NCI-H1105 treated with DMSO at 0.1 percent for 48 hours (cell line): ENCODE results near the gene SCUBE1.

Source experiments
- DNase-seq: peaks from one replicate; lab custom pipeline; 2025; lab: John Stamatoyannopoulos, UW

SCUBE1 gene

DNA sequence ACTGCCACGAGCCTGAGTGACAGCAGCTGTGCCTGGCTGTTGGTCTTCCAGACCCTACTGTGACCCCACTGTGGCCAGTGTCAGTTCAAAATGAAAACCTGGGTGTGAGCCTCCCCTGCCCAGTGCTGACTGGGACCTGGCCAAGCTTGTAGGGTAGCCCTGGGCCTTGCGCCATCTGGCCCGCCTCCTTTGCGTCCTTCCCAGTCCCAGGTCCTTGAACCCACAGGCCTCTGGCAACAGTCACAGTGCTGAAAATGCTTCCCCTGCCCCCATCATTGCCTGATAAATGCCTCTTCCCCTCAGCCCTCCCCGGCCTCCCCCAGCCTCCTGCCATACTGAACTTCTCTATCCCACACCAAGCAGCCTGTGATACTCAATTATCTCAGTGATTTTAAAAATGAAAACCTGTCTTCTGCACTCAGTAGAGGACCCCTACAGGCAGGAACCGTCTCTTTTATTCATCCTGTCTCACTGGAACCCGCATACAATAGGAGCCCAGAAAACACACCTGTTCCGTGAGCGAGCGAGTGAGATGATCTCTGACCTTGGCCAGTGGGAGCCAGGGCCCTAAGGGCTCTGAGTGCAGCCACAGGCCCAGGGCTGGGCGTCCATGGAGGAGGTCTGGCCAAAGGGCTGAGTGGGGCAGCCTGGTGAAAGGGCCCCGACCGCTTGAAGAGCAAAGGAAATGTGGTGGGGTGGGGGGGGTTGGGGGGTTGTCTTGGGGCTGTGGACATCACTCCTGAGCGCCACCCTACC is 106.6 kb downstream of the SCUBE1 start:
- no peak for DNase-seq

DNA sequence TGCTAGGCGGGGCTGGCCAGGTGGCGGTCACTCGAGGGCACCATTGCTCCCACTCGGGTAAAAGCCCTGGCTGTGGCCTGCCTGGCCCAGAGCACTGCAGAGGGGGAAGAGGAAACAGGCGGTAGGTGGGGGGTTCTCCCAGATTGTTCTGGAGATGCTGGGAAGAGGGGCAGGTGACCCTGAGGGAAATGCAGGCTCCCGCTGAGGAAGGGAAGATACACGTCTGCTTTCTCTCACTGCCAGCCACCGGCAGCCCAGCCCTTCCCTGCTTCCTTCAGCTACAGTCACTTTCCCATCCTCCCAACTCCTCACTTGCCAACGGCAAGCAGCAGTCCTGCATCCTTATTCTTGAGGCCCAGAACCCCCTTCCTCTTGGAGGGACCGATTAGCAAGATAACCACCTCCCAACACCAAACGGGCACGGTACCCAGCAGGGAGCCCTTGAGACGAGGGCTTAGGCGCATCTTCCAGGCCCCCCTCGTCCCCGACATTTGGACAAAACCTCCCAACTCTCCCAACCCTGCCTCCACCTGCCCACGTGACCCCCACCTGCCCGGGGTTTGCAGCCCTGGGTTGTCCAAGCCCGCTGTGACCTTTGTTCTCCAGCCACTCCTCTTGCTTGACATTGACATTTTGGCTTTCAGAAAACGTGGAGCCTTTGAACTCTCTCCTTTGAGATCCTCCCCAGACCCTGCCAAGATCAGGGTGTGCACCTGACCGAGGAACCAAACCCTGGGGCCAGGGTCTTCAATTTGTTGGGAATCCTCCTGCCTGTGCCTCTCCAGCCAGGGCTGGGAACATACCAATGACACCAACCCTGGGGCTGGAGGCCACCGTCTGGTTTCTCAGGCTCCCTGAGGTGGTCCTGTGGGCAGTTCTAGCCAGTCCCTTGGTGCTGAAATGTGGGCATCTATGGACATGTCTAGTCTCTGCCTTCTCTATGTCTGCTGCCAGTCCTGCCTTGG is 107.4 kb downstream of the SCUBE1 start:
- DNase-seq = no peak

DNA sequence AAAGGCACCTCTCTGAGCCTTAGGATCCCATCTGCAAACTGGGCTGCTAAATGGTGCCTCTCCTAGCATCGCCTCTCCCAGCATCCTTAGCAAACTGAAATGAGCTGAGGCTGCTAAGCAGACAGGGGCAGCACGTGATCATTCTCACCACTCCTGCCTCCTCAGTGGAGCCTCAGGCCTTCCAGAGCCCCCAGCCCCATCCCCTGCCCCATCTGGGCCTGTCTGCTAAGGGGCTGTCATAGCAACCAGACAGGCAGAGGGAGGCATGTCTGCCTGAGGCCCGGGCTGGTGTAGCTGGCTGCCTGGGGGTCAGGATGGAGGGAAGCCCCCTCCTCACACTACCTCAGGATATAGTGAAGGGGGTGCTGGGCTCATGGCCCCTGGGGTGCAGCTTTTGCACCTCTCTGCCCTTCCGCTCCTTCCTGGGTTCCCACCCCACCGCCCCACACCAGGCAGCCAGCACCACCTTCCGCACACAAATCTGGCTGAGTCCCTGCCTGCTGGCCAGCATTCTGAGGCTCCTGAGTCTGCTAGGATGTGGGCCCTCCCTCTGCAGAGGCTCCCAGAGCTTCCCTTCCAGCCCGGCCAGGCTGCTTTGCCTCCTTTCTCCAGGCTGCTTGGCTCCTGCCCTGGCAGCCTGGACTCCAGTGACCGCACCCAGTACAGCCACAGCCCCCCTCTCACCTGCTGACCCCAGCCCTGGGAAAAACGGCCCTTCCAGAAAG is 108.7 kb downstream of the SCUBE1 start:
- DNase-seq = no peak

DNA sequence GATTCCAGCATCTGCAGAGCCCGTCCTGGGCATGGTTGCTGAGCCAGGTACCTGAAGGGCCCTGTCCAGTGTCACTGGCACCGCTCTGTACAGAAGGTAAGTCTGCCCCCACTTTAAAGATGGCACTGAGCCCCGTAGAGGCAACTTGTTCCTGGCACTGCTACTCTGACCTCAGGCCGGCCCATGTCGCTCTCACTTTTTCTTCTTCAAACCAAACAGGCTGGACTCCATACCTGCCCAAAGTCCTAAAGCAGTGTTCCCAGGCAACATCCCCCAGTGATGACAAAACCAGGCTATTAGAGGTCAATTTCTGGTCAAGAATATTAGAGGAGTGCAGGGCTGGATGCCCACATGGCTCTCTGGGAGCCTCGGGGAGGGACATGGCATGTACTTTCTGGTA is 109.6 kb downstream of the SCUBE1 start:
- DNase-seq = no peak

DNA sequence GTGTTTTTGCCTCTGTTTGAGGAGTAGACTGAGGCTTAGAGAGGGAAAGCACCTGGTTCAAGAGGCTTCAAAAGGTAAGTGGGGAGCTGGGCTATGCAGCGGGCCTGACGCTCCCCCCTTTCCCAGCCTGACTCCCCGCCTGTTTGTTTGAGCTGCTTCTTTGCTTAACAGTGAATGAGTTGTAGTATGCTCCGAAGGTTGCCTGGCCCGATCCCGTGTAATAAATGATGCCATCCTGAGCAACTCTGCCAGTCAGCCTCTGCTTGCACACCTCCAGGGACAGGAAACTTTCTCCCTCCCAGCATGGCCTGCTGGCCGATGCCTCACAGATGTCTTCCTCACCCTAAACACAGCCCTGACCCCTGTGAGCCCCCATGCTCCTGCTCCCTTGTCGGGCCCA is 110.7 kb downstream of the SCUBE1 start:
- no peak for DNase-seq

DNA sequence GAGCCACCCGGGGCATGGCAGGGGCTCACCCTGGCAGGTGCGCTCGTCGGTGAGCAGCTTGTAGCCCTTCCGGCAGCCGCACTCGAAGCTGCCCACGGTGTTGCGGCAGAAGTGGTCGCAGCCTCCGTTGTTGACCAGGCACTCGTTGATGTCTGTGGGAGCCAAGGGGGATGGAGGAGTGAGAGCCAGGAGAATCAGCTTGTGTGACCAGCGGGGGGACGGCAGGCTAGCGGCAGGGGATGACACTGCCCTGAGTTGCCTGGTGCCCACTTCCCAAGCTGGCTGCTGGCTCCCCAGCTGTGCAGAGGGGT is 111.5 kb downstream of the SCUBE1 start:
- no peak for DNase-seq

DNA sequence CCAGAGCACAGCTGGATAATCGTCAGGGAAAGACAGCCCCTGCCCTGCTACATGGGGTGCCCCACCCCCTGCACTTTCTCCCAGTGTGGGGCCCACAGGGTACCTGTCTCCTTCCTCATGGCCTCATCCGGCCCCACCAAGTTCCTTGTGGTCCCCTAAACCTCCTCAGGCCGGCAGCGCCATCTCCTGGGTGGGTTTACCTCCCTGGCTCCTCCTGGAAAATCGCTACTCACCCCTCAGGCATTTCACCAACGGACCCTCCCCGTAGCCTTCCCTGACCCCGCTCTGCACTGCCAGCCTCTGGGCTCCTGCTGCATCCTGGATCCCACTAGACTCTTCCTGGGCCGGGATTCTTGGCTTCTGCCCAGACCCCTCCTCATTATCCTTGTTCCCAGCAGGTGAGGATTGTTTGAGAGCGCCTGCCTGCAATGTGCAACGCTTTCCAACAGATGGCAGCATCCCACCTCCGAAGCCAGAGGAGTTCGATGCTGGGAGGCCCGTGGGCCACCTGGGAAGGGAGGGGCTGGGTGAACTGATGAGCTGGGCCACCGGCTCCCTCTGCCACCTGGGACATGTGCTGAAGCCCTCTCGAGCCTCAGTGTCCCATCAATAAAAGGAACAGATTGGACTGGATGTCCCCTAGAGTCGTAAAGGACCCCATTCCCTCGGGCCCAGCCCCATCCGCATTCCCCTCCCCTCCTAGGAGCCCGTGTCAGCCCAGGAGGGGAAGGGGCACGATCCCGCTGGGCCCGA is 112.0 kb downstream of the SCUBE1 start:
- DNase-seq = peak; percentile 71

DNA sequence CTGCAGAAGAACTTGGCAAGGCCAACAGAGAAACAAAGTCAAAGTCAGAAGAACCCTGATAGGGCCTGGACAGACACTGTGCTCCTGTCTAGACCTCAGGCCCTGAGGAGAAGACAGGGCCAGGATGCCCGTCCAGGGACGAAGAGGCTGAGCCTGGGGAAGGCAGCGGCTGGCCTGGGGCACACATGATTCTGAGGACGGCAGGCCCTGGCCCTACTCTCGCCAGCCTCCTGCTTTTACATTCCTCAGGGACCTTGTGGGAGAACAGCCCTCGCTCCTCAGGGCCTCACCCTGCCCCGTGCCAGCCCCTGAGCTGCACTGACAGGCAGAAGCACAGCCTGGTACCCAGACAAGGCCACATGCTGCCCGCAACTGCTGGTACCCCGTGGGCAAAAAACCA is 112.6 kb downstream of the SCUBE1 start:
- no peak for DNase-seq

DNA sequence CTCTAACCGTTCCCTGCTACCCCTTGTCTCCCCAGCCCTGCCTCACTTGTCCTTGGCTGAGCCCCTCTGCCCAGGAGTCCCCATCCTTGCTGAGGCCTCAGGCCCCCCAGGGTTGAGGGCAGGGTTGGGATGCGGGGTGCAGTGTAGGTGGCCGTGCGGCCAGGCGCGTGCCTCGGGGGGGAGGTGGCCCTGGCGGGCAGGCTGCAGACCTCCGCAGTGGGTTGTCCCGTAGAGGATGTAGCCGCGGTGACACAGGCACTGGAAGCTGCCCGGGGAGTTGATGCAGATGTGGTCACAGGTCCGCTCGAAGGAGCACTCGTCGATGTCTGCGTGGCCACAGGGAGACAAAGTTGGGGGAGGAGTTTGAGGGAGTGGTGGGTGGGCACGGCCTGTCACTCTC is 114.3 kb downstream of the SCUBE1 start:
- no peak for DNase-seq

DNA sequence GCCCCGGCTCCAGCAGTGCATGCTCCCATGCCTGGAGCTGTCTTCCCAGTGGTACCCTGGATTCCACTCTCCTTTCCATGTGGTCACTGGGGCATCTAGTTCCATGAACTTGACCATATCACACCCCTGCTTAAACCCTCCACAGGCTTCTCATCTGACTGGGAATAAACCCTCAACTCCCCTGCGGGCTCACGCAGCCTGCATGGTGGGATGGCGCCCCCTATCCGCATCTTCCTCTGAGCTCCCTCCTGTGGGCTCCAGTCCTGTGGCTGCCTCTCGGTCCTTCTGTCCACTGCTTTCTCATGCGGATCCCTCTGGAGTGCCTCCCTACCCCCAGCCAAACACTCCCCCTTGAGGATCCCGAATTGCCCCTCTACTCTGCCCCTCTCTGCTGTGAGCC is 114.8 kb downstream of the SCUBE1 start:
- no peak for DNase-seq

DNA sequence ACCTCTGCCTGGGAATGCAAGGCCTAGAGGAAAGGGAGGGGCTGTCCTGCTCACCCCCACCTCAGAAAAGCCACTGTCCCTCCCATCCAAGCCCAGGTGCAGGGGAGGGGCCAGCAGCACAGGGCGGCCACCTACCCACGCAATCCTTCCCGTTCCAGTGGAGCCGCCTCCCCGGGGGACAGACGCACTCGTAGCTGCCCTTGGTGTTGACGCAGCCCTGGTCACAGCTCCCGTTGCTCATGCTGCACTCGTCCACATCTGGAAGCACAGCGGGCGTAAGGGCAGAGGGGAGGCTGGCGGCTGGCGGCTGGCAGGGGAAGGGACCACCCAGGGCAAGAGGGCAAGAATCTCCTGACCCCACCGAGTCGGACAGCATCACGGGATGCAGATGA is 115.9 kb downstream of the SCUBE1 start:
- no peak for DNase-seq

DNA sequence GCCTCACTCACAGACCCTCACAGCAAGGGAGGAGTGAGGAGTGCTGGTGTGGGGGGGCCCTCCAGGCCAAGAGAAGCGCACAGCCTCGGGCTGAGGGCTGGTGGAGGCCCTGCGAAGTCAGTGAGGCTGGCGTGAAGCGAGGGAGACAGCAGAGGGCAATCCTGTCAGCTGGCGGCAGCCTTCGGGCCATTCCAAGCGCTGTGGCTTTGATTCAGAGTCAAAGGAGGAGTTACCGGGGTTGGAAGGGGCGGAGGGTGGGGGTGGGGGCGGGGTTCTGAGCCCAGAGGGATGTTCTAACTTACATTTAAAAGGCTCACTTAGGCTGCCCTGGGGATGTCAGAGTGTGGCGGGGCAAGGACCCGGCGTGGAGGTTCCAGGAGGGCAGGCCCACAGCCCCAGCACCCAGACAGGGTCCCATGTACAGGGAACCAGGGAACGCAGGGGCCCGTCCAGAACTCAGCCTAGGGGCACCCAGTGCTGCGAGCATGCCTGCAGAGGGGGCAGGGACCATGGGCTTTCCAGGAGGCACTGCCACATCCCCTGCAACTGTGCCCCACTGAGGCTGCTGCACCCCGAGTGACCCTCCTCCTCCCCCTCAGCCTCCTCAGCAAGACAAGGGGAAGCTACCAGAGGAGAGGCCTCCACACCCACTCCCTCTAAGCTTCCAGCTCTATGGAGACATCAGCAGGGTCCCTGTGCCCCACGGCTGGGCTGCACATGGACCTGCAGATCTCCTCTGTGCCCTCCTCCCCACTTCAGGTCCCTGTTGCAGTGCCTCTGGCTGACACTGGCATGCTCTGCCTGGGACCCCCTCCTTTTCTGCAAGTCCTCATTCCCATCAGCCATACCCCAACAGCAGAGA is 116.6 kb downstream of the SCUBE1 start:
- DNase-seq = no peak

DNA sequence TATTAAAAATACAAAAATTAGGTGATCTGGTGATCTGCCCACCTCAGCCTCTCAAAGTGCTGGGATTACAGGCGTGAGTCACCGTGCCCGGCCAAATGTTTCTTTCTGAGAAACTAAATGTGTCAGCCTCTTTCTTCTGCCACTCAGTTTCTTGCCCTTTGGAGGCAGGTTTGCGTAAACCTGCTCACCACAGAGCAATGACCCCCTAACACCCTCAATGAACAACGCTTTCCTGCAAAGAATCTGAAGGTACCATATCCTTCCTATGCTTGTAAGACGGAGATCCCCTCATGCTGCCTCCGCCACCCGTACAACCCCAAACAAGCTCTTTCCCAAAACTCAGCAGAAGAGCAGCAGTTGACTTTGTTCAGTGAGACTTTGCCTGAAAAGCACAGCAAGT is 117.6 kb downstream of the SCUBE1 start:
- DNase-seq = no peak

DNA sequence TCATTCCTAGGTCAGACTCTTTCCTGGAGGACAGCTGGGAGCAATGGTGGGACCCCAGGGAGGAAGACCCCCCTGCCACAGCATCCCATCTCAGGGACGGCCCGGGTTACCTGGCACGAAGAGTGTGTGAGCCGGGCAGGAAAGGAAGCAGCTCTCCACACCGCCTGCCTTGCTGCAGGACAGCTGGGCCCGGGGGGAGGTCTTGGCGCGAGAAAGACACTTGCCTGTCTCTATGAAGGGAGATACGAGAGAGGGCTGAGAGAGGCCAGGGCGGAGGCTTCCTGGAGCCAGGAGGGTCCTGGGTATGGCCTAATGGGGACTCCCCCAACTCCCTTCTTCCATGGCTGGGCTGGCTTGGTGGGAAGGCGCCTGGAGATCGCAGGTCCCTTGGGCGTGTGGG is 120.2 kb downstream of the SCUBE1 start:
- no peak for DNase-seq

DNA sequence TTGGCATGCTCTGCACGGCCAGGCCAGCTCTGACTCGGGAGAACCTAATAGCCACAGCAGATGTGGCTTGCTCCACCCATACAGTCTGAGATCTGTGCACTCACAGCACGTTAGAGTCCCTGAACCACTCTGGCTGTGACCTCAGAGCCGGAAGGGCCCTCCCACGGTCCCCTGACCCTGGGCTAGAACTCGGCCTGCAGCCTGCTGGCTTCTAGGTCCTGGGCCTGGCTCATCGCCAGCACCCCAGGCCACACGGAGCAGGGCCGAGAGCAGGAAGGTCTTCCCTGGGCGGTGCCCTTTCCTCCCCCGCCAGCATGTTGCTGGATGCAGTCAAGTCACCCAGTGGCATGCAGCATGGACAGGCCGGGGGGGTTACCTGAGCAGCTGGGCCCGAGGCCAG is 120.9 kb downstream of the SCUBE1 start:
- no peak for DNase-seq

DNA sequence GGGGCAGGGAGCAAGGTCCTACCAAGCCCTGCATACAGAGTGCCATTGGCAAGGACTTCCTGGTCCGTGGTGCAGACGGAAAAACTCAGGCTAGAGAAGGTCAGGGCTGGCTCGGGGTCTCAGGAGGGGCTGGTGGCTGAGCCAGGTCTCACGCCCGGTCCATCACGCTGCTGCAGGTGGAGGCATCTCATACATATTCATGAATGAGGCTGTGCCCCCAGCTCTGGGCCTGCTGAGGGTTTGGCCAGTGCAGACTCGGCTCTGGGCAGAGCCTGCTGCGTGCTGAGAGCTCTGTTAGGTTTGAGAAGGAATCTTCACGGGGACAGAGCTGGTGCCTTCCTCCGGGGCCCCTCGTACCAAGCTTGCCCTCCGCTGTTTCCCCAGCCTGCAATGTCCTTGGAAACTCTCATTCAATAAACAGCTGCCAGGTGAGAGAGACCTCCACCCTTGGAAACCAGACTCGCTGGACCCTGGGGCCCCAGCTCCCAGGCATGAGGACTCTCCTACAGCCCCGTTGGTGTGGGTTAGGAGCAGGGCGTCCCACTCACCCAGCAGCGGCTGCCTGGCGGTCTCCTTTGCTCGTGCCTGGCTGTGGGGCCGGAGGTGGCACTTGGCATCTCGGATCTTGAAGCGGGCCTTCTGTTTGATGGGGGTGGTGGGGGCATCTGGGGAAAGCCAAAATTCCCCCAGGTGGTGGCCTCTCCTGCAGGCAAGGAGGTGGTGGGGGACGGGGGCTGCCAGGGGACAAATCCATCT is 122.4 kb downstream of the SCUBE1 start:
- no peak for DNase-seq

DNA sequence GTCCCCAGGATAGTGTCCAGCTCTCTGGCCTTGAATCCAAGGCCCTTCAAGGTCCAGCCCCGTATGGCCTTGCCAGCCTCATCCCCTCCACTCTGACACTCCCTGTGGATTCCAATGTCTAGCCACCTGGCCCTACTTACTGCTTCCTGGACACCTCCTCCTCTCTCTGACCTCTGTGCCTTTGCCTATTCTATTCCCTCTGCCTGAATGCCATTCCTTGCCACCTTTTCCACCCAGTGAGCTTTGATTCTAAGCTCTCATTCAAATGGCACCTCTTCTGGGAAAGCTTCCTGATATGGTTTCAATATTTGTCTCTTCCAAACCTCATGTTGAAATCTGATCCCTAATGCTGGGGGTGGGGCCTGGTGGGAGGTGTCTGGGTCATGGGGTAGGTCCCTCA is 124.4 kb downstream of the SCUBE1 start:
- DNase-seq = no peak

DNA sequence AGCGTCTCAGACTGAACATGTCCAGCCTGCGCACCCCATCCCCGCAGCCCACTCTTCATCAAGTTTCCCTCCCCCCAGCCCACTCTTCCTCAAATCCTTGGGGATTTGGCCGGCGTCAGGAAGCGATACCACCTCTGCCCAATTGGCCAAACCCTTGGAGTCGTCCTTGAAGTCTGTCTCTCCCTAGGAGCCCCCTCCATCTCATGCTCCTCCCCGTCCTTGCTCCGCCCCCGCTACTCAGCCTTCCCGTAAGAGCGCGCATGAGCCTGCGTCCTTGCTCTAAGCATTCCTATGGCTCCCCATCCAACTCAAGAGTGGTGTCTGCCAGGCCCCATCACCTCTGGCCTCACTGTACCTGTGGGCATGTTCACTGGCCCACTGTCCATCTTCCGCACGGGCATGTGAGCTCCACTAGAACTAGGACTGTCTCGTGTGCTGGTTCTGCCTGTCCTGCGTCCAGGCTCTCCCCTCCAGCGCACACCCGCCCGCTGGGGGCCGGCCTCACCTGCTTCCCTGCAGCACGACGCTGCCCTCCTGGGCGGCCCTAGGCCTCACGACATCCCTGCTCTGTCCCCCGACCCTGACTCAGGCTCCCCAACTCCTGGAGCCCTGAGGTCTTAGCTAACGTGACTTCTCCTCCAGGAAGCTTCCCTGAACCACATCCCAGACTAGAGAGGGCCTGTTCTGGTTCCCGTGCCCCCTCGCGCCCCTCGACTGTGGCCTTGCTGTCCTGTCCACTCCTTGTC is 125.7 kb downstream of the SCUBE1 start:
- no peak for DNase-seq

DNA sequence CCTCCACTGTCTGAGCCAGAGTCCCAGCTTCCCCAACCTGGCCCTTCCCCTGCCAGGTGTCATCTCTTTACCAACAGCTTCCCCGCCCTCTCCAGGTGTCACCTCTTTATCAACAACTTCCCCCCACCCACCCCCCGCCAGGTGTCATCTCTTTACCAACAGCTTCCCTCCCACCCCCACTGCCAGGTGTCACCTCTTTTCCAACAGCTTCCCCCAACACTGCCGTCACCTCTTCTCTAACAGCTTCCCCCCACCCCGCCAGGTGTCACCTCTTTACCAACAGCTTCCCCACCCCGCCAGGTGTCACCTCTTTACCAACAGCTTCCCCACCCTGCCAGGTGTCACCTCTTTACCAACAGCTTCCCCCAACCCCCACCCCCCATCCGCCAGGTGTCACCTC is 126.4 kb downstream of the SCUBE1 start:
- no peak for DNase-seq

DNA sequence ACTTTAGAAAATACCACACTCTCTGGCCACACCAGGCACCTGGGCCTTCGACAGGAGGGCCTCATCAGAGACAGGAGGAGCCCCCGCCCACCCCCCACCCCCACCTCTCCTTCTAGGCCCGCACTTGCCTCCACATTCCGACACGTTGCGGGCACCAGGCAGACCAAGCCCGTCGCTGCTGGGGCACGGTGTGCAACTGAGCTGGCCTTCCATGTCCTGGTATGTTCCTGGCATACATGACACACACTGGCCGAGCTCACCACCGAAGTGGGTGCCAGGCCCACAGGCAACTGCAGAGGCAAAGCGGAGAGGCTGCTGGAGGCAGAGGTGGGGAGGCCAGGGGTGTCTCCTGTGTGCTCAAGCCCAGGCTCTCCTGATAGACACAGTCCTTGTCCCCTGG is 129.2 kb downstream of the SCUBE1 start:
- no peak for DNase-seq
